A549 (cell line): Measurements from ENCODE around the gene RBM4B. TPM values are rescaled to one million over a fixed set of nuclear protein-coding genes. Genes with fewer than 3 reads are reported as not detected.
A peak's percentile ranks its signal among the peaks of the same experiment; 100 is the strongest.
"Not testable (repeated sequence)": the region's sequence is repeated elsewhere in the genome, so short reads cannot be mapped to it uniquely, and the experiment has no call there.

Experiments
- ATAC-seq, 2 experiments: fragments of 200-7000 bp in 1 of 2; fragments of >200 bp in 1 of 2; cut with Nextera tagmentation in 1 of 2; cut with Tn5 transposase in 1 of 2; 3 replicates each; pipeline versions ENCODE4 v1.8.0 to v1.9.1; 2018 to 2020; ENCODE audit warnings: mild to moderate bottlenecking in 1 of 2, moderate library complexity in 1 of 2
- CTCF ChIA-PET: fragments of 300-600 bp; sonication (Branson Sonifier 250); formaldehyde crosslinking; extraction: SDS; loops from one replicate; lab custom pipeline; 2021; ENCODE audit warnings: antibody characterized with exemption, inconsistent platforms; lab: Yijun Ruan, JAX
- POLR2A ChIA-PET: fragments of 350-600 bp; formaldehyde crosslinking; extraction: SDS; loops from one replicate; lab custom pipeline; 2021; ENCODE audit warnings: antibody characterized with exemption, inconsistent platforms; lab: Yijun Ruan, JAX
- DNase-seq, 2 experiments: peaks; one replicate each; pipeline versions ENCODE4 v3.0.0 to v3.0.0-alpha.2; 2011 to 2016; ENCODE audit warnings: low read depth in 1 of 2, low spot score in 1 of 2
- FAIRE-seq: peaks from 2 replicates; lab custom pipeline; 2011; peaks lifted over from hg19 to GRCh38; lab: Jason Lieb, UNC
- H3K27ac ChIP-seq, 2 experiments: fragments of >200 bp; sonication (Bioruptor Twin); formaldehyde crosslinking; 3 replicates each; pipeline ENCODE4 v1.5.1; 2016 to 2017
- H3K4me1 ChIP-seq: fragments of >200 bp; sonication (Bioruptor Twin); formaldehyde crosslinking; 3 replicates; pipeline ENCODE4 v1.6.1; 2016
- H3K4me2 ChIP-seq: fragments of >200 bp; sonication (Bioruptor Twin); formaldehyde crosslinking; 3 replicates; pipeline ENCODE4 v1.6.1; 2016
- H3K4me3 ChIP-seq: fragments of >200 bp; sonication (Bioruptor Twin); formaldehyde crosslinking; 3 replicates; pipeline ENCODE4 v1.5.1; 2016
- H3K9me3 ChIP-seq: fragments of >200 bp; sonication (Bioruptor Twin); formaldehyde crosslinking; 3 replicates; pipeline ENCODE4 v1.6.1; 2016
- ATOH8 ChIP-seq: fragments of 250-450 bp; sonication (Bioruptor Pico); IDR thresholded peaks from 2 replicates; pipeline ENCODE4 v1.5.0; 2020; ENCODE audit warnings: low read depth, mild to moderate bottlenecking, moderate library complexity
- BCL3 ChIP-seq: fragments of >200 bp; sonication (Bioruptor Twin); formaldehyde crosslinking; IDR thresholded peaks from 3 replicates; pipeline ENCODE4 v1.6.1; 2016
- CBX2 ChIP-seq: fragments of 200-600 bp; sonication (generic); IDR thresholded peaks from 2 replicates; pipeline ENCODE4 v1.6.1; 2016; ENCODE audit warnings: low read depth, mild to moderate bottlenecking, borderline replicate concordance
- CBX8 ChIP-seq: fragments of 200-600 bp; sonication (generic); IDR thresholded peaks from 2 replicates; pipeline ENCODE4 v1.6.1; 2016
- CEBPB ChIP-seq, 2 experiments: fragments of >200 bp in 1 of 2; sonication (Bioruptor Twin) in 1 of 2; formaldehyde crosslinking in 1 of 2; IDR thresholded peaks; 2 replicates each; pipeline ENCODE4 v1.6.1; 2012 to 2016
- EHMT2 ChIP-seq: fragments of 200-600 bp; sonication (generic); IDR thresholded peaks from 2 replicates; pipeline ENCODE4 v1.6.1; 2016; ENCODE audit warnings: antibody characterized with exemption, low read depth, mild to moderate bottlenecking, moderate library complexity
- GATA3 ChIP-seq: IDR thresholded peaks from 2 replicates; pipeline ENCODE4 v1.6.1; 2012; ENCODE audit warnings: borderline replicate concordance
- HEYL ChIP-seq: fragments of 250-450 bp; sonication (Bioruptor Pico); IDR thresholded peaks from 2 replicates; pipeline ENCODE4 v1.8.0; 2021; ENCODE audit warnings: mild to moderate bottlenecking, moderate library complexity
- HOXB13 ChIP-seq: fragments of 250-450 bp; sonication (Bioruptor Pico); IDR thresholded peaks from 2 replicates; pipeline ENCODE4 v1.5.0; 2020; ENCODE audit warnings: low read depth, mild to moderate bottlenecking, moderate library complexity
- HOXB5 ChIP-seq: fragments of 250-450 bp; sonication (Bioruptor Pico); IDR thresholded peaks from 2 replicates; pipeline ENCODE4 v1.5.0; 2020; ENCODE audit warnings: mild to moderate bottlenecking, moderate library complexity
- KDM1A ChIP-seq: fragments of 200-600 bp; sonication (generic); IDR thresholded peaks from 2 replicates; pipeline ENCODE4 v1.6.1; 2016; ENCODE audit warnings: low read depth, mild to moderate bottlenecking
- PHF8 ChIP-seq: fragments of 200-600 bp; sonication (generic); IDR thresholded peaks from 2 replicates; pipeline ENCODE4 v1.6.1; 2016; ENCODE audit warnings: low read depth, mild to moderate bottlenecking, antibody characterized with exemption, moderate library complexity, borderline replicate concordance
- POLR2A ChIP-seq: IDR thresholded peaks from 2 replicates; pipeline ENCODE4 v1.6.1; 2012; ENCODE audit warnings: mild to moderate bottlenecking, low read length
- POLR2AphosphoS2 ChIP-seq: conservative IDR thresholded peaks from 2 replicates; pipeline ENCODE4 v1.6.1; 2012; ENCODE audit warnings: low read length, improper control_type of control experiment, inconsistent platforms
- RAD21 ChIP-seq, 2 experiments: fragments of >200 bp in 1 of 2; sonication (Bioruptor Twin) in 1 of 2; formaldehyde crosslinking in 1 of 2; IDR thresholded peaks in 1 of 2; conservative IDR thresholded peaks in 1 of 2; 2 replicates in 1 of 2; 3 replicates in 1 of 2; pipeline ENCODE4 v1.6.1; 2012 to 2018; ENCODE audit warnings: inconsistent platforms in 1 of 2
- RARB ChIP-seq: fragments of 250-450 bp; sonication (Bioruptor Pico); IDR thresholded peaks from 2 replicates; pipeline ENCODE4 v1.8.0; 2021; ENCODE audit warnings: mild to moderate bottlenecking, moderate library complexity
- RNF2 ChIP-seq: fragments of 200-600 bp; sonication (generic); IDR thresholded peaks from 2 replicates; pipeline ENCODE4 v1.6.1; 2016; ENCODE audit warnings: low read depth, mild to moderate bottlenecking, antibody characterized with exemption, moderate library complexity, borderline replicate concordance
- SREBF2 ChIP-seq: fragments of 450-650 bp; IDR thresholded peaks from 2 replicates; pipeline ENCODE4 v1.6.1; 2014; ENCODE audit warnings: mild to moderate bottlenecking, moderate library complexity
- TP53 ChIP-seq: fragments of 250-450 bp; sonication (Bioruptor Pico); IDR thresholded peaks from 2 replicates; pipeline ENCODE4 v1.5.0; 2021; ENCODE audit warnings: mild to moderate bottlenecking, moderate library complexity
- USF2 ChIP-seq: fragments of 450-650 bp; IDR thresholded peaks from 2 replicates; pipeline ENCODE4 v1.6.1; 2014; ENCODE audit warnings: antibody characterized with exemption
- ZFP36 ChIP-seq: fragments of 450-650 bp; IDR thresholded peaks from 2 replicates; pipeline ENCODE4 v1.6.1; 2014; ENCODE audit warnings: borderline replicate concordance; ENCODE audit not compliant: partially characterized antibody
- ZNF302 ChIP-seq: fragments of 250-450 bp; sonication (Bioruptor Pico); IDR thresholded peaks from 2 replicates; pipeline ENCODE4 v1.9.0; 2021; ENCODE audit warnings: inconsistent platforms, mild to moderate bottlenecking, moderate library complexity
- ZSCAN20 ChIP-seq: fragments of 250-450 bp; sonication (Bioruptor Pico); IDR thresholded peaks from 2 replicates; pipeline ENCODE4 v1.8.0; 2022; ENCODE audit warnings: mild to moderate bottlenecking, moderate library complexity
- WGBS: methylation state at CpG from one replicate; pipeline ENCODE4 v1.1.6; 2017; ENCODE audit errors: missing lambda C conversion rate; 5-methylcytosine and 5-hydroxymethylcytosine counted together
- polyA plus RNA-seq, 4 experiments: library from polyadenylated mRNA; depleted of rRNA in 3 of 4; stranded (reverse); fragments of >200 nt; fragmentation: RNase III in 1 of 4; extraction: RNeasy Plus Mini Kit Qiagen cat#74134 plus additional on column Dnase treatment in 1 of 4; gene quantifications; 2 replicates in 3 of 4; 3 replicates in 1 of 4; pipeline ENCODE4 v1.2.3, GENCODE V29; 2011 to 2017
- TF ChIP-seq, protein P1 (sequence below): fragments of 250-450 bp; sonication (Bioruptor Pico); IDR thresholded peaks from 2 replicates; pipeline ENCODE4 v1.5.0; 2021; ENCODE audit warnings: mild to moderate bottlenecking, moderate library complexity, borderline replicate concordance

Gene RBM4B
- polyA plus RNA-seq, 2 of the 4 experiments (the other 2 are of a cell fraction), result 28.0 to 32.7 TPM

GRCh38 chr11:66646828-66647227, 30.9 kb downstream of the RBM4B start:
- Histone ChIP-seq H3K9me3 (no peaks in the 10 kb centered on the region), H3K4me1 (peaks cover 26% of the 10 kb centered on the region), H3K4me2 (no peak overlapping the region), H3K4me3 (no peak overlapping the region), H3K27ac (no peak overlapping the region)
- DNase-seq, result no peak
- ChIA-PET POLR2A (interaction anchor here (5.3 kb wide), 1 partner anchor 9 kb away, joined by 31 read pairs; the partner anchor contains the start of gene RBM4), CTCF (interaction anchor here (3.2 kb wide), 1 partner anchor 14 kb away, joined by 11 read pairs; no protein-coding TSS in a partner anchor)
- FAIRE-seq, result no peak
- 96% methylated on average over 4 of the region's 4 CpGs for WGBS
- no peak for TF ChIP-seq USF2
- TF ChIP-seq, protein P1, sequence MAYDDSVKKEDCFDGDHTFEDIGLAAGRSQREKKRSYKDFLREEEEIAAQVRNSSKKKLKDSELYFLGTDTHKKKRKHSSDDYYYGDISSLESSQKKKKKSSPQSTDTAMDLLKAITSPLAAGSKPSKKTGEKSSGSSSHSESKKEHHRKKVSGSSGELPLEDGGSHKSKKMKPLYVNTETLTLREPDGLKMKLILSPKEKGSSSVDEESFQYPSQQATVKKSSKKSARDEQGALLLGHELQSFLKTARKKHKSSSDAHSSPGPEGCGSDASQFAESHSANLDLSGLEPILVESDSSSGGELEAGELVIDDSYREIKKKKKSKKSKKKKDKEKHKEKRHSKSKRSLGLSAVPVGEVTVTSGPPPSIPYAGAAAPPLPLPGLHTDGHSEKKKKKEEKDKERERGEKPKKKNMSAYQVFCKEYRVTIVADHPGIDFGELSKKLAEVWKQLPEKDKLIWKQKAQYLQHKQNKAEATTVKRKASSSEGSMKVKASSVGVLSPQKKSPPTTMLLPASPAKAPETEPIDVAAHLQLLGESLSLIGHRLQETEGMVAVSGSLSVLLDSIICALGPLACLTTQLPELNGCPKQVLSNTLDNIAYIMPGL (CRISPR knock-in tag), result no peak
- no peak for TF ChIP-seq HOXB13 (CRISPR knock-in tag)
- no peak for TF ChIP-seq BCL3
- TF ChIP-seq GATA3, result no peak
- no peak for TF ChIP-seq PHF8
- TF ChIP-seq HEYL, result no peak
- no peak for TF ChIP-seq ZSCAN20 (CRISPR knock-in tag)
- TF ChIP-seq HOXB5, result no peak
- TF ChIP-seq RNF2, result no peak
- TF ChIP-seq SREBF2, result no peak
- no peak for TF ChIP-seq CBX2
- TF ChIP-seq EHMT2, result no peak
- no peak for TF ChIP-seq RAD21 (conservative IDR thresholded peaks at IDR 0.05 in 1 of 2, IDR thresholded peaks at IDR 0.05 in 1 of 2)
- TF ChIP-seq CBX8, result no peak
- no peak for ATAC-seq

GRCh38 chr11:66643745-66644437, 33.8 kb downstream of the RBM4B start:
- H3K4me1 ChIP-seq, result peaks cover 49% of the 10 kb centered on the region
- 0 out of 3 replicates have a peak overlapping the region, but pooled peaks have one; percentile 11 for H3K4me2 ChIP-seq
- ChIA-PET POLR2A (no interaction called here), CTCF (interaction anchor here (0.5 to 1.4 kb wide), 4 partner anchors 26 to 1150 kb away, joined by 3 to 6 read pairs (median 4); partner anchors contain the start of gene RBM4B)
- ATAC-seq (no peak), DNase-seq (no peak), FAIRE-seq (no peak)
- no peak overlapping the region for H3K4me3 ChIP-seq
- no peaks in the 10 kb centered on the region for H3K9me3 ChIP-seq
- WGBS, result 95% methylated on average over 24 of the region's 24 CpGs
- 0 out of 2 replicates have a peak, but pooled peaks have one; percentile 65 for TF ChIP-seq POLR2AphosphoS2
- TF ChIP-seq CEBPB (IDR thresholded peaks at IDR 0.05), result no peak
- no peak for TF ChIP-seq POLR2A
- H3K27ac ChIP-seq, result no peak overlapping the region

GRCh38 chr11:66641834-66642233, 35.9 kb downstream of the RBM4B start:
- FAIRE-seq (no peak), ATAC-seq (no peak), DNase-seq (no peak)
- no peaks in the 10 kb centered on the region for H3K9me3 ChIP-seq
- no peak for TF ChIP-seq TP53 (CRISPR knock-in tag)
- no peak for TF ChIP-seq ZFP36
- no peak for TF ChIP-seq ZNF302
- no peak for TF ChIP-seq RNF2
- no peak for TF ChIP-seq HOXB13 (CRISPR knock-in tag)
- no peak for TF ChIP-seq KDM1A
- no peak for TF ChIP-seq RARB
- TF ChIP-seq EHMT2, result no peak
- no peak for TF ChIP-seq ATOH8 (CRISPR knock-in tag)
- peaks cover 58% of the 10 kb centered on the region for H3K4me1 ChIP-seq
- POLR2A ChIA-PET, result no interaction called here
- peak overlapping the region; percentile 71 for H3K4me3 ChIP-seq
- H3K4me2 ChIP-seq, result peak overlapping the region; percentile 83
- 33% methylated on average over 3 of the region's 3 CpGs for WGBS
- no peak overlapping the region for H3K27ac ChIP-seq
- CTCF ChIA-PET, result interaction anchor here (0.8 kb wide), 1 partner anchor 37 kb away, joined by 4 read pairs; no protein-coding TSS in a partner anchor

GRCh38 chr11:66639814-66640340, 37.8 kb downstream of the RBM4B start:
- DNase-seq, CTCF ChIA-PET, H3K9me3 ChIP-seq, ATAC-seq, H3K27ac ChIP-seq, FAIRE-seq: not testable (repeated sequence)
- POLR2A ChIA-PET, result interaction anchor here (2.5 to 3.0 kb wide), 4 partner anchors 9 to 160 kb away, joined by 17 to 60 read pairs (median 27); partner anchors contain the start of genes DPP3, RBM14 and RBM4B
- WGBS, result 68% methylated on average over 10 of the region's 10 CpGs
- peak overlapping the region; percentile 71 for H3K4me3 ChIP-seq
- peaks cover 52% of the 10 kb centered on the region for H3K4me1 ChIP-seq
- H3K4me2 ChIP-seq, result peak overlapping the region; percentile 83
